ENCODE measurements around the gene CDC42BPB.
A peak's percentile ranks its signal among the peaks of the same experiment; 100 is the strongest.

CDC42BPB gene

GRCh38 chr14:102922490-102923200 lies 134.7 kb downstream of the CDC42BPB start, which contains the start of gene AMN:
TSS of gene AMN (plus strand) at chr14:102922663. CDS start at chr14:102922689, 26 bp downstream.
- no peak within 1 kb of the TSS for H3K9ac ChIP-seq (ENCODE audit: low read length)
- H3K4me1 ChIP-seq (ENCODE audit: control insufficient read depth, low read depth, low read length): peaks cover 10% of the 10 kb centered on the region
- no peak within 1 kb of the TSS for H3K27ac ChIP-seq (ENCODE audit: low read length)
- H3K36me3 ChIP-seq (ENCODE audit: control insufficient read depth, low read depth, low read length): no peaks in the 10 kb centered on the region
- H3K4me3 ChIP-seq (ENCODE audit: low read length): peak within 1 kb of the TSS; percentile 1
- peaks cover 66% of the 10 kb centered on the region for H3K27me3 ChIP-seq (ENCODE audit: control insufficient read depth, insufficient read depth, low read length)
- H3K9me3 ChIP-seq (ENCODE audit: control insufficient read depth, low read depth, low read length): no peaks in the 10 kb centered on the region

- peaks cover under 1% of the 10 kb centered on the region for H3K4me1 ChIP-seq (ENCODE audit: control insufficient read depth, low read depth, low read length)
- H3K27ac ChIP-seq (ENCODE audit: low read length): no peak overlapping the region
- no peaks in the 10 kb centered on the region for H3K9me3 ChIP-seq (ENCODE audit: control insufficient read depth, low read depth, low read length)
- peaks cover 49% of the 10 kb centered on the region for H3K27me3 ChIP-seq (ENCODE audit: control insufficient read depth, insufficient read depth, low read length)
- H3K36me3 ChIP-seq (ENCODE audit: control insufficient read depth, low read depth, low read length): no peaks in the 10 kb centered on the region
- no peak overlapping the region for H3K9ac ChIP-seq (ENCODE audit: low read length)
- H3K4me3 ChIP-seq (ENCODE audit: low read length): no peak overlapping the region
Observed at GRCh38 chr14:102920998-102921304, 136.4 kb downstream of the CDC42BPB start.

DNA sequence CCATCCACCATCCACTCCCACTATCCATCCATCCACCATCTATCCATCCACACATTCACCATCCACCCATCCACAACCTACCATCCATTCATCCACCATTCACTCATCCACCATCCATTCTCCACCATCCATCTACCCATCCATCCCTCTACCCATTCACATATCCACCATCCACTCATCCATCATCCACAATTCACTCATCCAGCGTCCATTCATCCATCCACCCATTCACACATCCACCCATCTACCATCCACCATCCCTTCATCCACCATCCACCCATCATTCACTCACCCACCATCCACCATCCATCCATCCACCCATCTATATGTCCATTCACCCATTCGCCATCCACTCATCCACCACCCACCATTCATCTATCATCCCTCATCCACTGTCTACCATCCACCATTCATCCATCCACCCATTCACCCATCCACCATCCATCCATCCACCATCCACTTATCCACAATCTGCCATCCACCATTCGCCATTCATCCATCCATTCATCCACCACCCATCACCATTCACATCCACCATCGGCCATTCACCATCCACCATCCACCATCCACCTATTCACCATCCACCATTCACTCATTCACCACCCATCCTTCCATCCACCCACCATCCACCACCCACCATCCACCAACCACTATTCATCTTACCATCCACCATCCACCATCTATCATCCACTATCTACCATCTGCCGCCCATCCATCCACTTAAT lies 136.9 kb downstream of the CDC42BPB start:
- H3K36me3 ChIP-seq (ENCODE audit: control insufficient read depth, low read depth, low read length): no peaks in the 10 kb centered on the region
- H3K27me3 ChIP-seq (ENCODE audit: control insufficient read depth, insufficient read depth, low read length): peaks cover 44% of the 10 kb centered on the region
- H3K9me3 ChIP-seq (ENCODE audit: control insufficient read depth, low read depth, low read length): no peaks in the 10 kb centered on the region
- H3K27ac ChIP-seq (ENCODE audit: low read length): no peak overlapping the region
- no peak overlapping the region for H3K4me3 ChIP-seq (ENCODE audit: low read length)
- H3K9ac ChIP-seq (ENCODE audit: low read length): no peak overlapping the region
- no peaks in the 10 kb centered on the region for H3K4me1 ChIP-seq (ENCODE audit: control insufficient read depth, low read depth, low read length)

DNA sequence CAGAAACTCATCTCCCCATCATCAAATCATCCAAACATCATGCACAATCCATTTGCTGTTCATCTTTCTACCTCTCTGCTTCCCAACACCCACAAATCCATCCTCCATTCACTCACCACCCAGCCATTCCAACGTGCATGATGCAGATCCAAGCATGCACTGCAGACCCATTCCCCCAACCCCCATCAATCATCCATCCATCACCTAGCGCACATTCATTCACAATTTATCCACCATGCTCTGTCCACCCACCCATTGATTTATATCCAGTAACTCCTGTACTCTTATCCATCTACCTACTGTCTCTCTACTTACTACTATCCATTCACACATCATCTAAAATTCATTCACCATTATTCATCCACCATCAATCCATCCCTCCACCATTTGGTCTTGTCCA lies 138.9 kb downstream of the CDC42BPB start:
- Histone ChIP-seq H3K9ac (ENCODE audit: low read length) (no peak overlapping the region), H3K36me3 (ENCODE audit: control insufficient read depth, low read depth, low read length) (no peaks in the 10 kb centered on the region), H3K27ac (ENCODE audit: low read length) (no peak overlapping the region), H3K27me3 (ENCODE audit: control insufficient read depth, insufficient read depth, low read length) (peaks cover 24% of the 10 kb centered on the region), H3K9me3 (ENCODE audit: control insufficient read depth, low read depth, low read length) (no peaks in the 10 kb centered on the region), H3K4me3 (ENCODE audit: low read length) (no peak overlapping the region), H3K4me1 (ENCODE audit: control insufficient read depth, low read depth, low read length) (no peaks in the 10 kb centered on the region)

DNA sequence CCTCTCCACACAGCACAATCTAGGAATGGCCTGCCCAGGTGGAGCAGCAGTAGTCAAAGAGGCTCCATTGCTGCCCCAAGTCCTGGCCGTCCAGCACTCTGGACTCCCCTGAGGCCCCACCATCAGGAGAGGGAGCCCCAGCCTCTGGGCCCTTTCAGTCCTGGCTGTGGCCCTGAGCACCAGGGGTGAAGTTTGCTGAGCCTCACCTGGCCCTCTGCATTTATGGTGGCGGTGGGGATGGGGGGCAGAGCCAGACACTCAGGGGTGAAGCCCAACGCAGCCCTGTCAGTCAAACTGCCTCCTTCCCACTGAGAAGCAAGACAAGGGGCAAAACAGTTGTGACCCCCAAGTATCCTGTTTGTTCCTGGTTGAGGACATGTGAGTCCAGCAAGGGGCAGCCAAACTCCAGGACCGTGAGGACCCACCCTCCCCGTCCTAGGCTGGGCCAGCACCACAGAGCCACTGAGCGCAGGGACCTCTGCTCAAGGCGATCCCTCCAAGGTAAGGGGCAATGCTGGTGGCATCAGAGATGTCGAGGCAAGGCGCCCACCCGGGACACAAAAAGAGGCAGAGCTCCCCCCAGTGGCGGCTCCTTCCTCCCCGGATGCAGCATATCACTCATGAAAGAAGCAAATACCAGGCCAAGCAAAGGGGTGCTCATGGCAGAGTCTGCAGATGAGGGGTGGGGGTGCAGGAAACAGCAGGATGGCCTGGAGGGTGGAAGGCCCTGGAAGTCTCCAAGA lies 139.7 kb downstream of the CDC42BPB start:
- Histone ChIP-seq H3K36me3 (ENCODE audit: control insufficient read depth, low read depth, low read length) (no peaks in the 10 kb centered on the region), H3K4me3 (ENCODE audit: low read length) (no peak overlapping the region), H3K9ac (ENCODE audit: low read length) (no peak overlapping the region), H3K4me1 (ENCODE audit: control insufficient read depth, low read depth, low read length) (no peaks in the 10 kb centered on the region), H3K9me3 (ENCODE audit: control insufficient read depth, low read depth, low read length) (no peaks in the 10 kb centered on the region), H3K27me3 (ENCODE audit: control insufficient read depth, insufficient read depth, low read length) (peaks cover 16% of the 10 kb centered on the region), H3K27ac (ENCODE audit: low read length) (no peak overlapping the region)

DNA sequence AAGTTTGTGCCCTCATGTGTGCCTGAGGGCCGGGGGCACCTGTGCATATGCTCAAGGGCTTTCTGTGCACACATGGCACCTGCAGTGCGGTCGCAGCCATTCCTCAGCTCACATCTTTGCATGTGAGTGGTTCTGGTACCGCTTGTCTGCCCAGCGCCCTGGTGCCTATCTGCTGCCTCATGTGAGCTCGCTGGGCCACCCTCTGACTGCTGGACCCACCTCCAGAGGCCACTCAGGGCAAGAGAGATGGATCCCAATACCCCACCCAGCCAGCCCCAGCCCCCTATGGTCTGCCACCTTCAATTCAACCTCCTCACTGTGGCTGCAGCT lies 140.3 kb downstream of the CDC42BPB start:
- Histone ChIP-seq H3K4me3 (ENCODE audit: low read length) (no peak overlapping the region), H3K4me1 (ENCODE audit: control insufficient read depth, low read depth, low read length) (no peaks in the 10 kb centered on the region), H3K36me3 (ENCODE audit: control insufficient read depth, low read depth, low read length) (no peaks in the 10 kb centered on the region), H3K9ac (ENCODE audit: low read length) (no peak overlapping the region), H3K27ac (ENCODE audit: low read length) (no peak overlapping the region), H3K9me3 (ENCODE audit: control insufficient read depth, low read depth, low read length) (no peaks in the 10 kb centered on the region), H3K27me3 (ENCODE audit: control insufficient read depth, insufficient read depth, low read length) (peaks cover 10% of the 10 kb centered on the region)

GRCh38 chr14:102916347-102917055 lies 140.8 kb downstream of the CDC42BPB start:
- no peak overlapping the region for H3K27ac ChIP-seq (ENCODE audit: low read length)

DNA sequence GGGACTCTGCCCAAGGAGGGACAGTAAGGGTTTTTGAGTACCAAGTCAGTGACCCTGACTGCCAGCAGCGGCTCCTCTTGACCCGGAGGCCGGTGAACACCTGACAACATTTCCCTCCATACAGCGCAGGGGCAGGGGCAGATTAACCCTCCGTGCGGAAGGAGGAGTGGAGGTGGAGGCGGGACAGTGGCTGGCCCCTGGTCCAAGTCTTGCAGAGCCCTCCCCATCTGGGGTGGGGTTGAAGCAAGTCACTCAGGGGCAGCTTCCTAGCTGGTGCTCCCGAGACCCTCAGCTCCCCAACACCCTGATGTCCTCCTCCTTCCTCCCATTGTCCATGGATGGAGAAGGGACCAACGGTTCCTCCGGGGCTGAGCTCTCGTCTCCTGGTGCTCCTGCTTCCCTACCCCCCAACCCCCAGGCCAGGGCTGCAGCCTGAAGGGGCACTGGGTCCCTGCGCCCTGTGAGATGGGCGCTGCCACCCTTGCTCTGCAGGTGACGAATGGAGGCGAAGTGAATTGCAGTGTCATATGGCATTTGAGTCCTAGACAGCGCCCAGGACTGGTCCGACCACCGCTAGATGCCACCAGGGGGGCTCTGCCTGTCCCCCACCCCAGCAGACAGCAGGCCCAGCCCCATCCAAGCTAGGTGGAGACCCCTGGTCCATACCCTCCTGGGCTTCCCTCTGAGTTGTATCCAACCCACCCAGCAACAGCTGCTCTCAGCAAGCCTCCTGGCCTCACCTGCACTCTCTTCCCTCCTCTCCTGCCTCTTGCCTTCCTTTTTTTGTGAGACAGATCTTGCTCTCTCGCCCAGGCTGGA lies 141.8 kb downstream of the CDC42BPB start:
- no peak overlapping the region for H3K27ac ChIP-seq (ENCODE audit: low read length)
- H3K4me1 ChIP-seq (ENCODE audit: control insufficient read depth, low read depth, low read length): no peaks in the 10 kb centered on the region
- H3K9ac ChIP-seq (ENCODE audit: low read length): no peak overlapping the region
- no peak overlapping the region for H3K4me3 ChIP-seq (ENCODE audit: low read length)
- no peaks in the 10 kb centered on the region for H3K27me3 ChIP-seq (ENCODE audit: control insufficient read depth, insufficient read depth, low read length)
- H3K9me3 ChIP-seq (ENCODE audit: control insufficient read depth, low read depth, low read length): no peaks in the 10 kb centered on the region
- H3K36me3 ChIP-seq (ENCODE audit: control insufficient read depth, low read depth, low read length): no peaks in the 10 kb centered on the region

More at GRCh38 chr14:102916347-102917055, 140.8 kb downstream of the CDC42BPB start:
- H3K27me3 ChIP-seq (ENCODE audit: control insufficient read depth, insufficient read depth, low read length): peaks cover 5% of the 10 kb centered on the region
- H3K9ac ChIP-seq (ENCODE audit: low read length): no peak overlapping the region
- H3K9me3 ChIP-seq (ENCODE audit: control insufficient read depth, low read depth, low read length): no peaks in the 10 kb centered on the region
- H3K4me1 ChIP-seq (ENCODE audit: control insufficient read depth, low read depth, low read length): no peaks in the 10 kb centered on the region
- no peaks in the 10 kb centered on the region for H3K36me3 ChIP-seq (ENCODE audit: control insufficient read depth, low read depth, low read length)
- no peak overlapping the region for H3K4me3 ChIP-seq (ENCODE audit: low read length)

DNA sequence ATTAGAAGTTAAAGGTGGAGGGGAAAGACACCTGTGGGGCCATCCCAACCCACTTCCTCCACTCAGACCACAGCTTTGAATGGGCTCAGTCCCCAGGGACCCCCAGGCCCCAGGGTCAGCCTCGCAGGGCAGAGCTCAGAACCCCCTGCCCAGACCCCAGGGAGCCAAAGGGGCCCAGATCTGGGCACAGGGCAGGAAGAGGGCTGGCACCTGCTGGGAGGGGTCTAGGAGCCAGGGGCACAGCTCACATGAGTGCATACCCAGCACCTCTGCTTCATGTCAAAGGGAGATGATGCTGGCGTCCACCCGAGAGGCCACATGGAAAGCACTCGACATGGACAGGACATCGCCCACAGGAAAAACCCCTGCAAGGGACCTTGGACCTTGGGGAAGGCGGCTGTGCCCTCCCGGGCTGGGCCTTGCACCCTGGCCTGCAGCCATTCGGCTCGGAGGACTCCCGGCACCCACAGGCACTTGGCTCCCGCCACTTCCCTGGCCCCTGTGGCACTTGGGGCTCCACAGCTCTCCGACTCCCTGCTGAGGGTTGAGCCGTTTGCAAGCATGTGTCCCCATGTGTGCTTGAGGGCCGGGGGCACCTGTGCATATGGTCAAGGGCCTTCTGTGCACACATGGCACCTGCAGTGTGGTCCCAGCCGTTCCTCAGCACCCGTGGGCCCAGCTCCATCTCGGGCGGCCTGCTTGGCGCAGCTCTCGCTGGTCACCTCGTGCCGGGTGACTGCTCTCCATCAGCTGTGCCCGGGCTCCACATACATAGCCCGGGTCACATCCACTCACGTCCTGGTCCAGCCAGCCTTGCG lies 142.7 kb downstream of the CDC42BPB start:
- Histone ChIP-seq H3K9me3 (ENCODE audit: control insufficient read depth, low read depth, low read length) (no peaks in the 10 kb centered on the region), H3K9ac (ENCODE audit: low read length) (no peak overlapping the region), H3K4me1 (ENCODE audit: control insufficient read depth, low read depth, low read length) (no peaks in the 10 kb centered on the region), H3K4me3 (ENCODE audit: low read length) (no peak overlapping the region), H3K27me3 (ENCODE audit: control insufficient read depth, insufficient read depth, low read length) (no peaks in the 10 kb centered on the region), H3K36me3 (ENCODE audit: control insufficient read depth, low read depth, low read length) (no peaks in the 10 kb centered on the region), H3K27ac (ENCODE audit: low read length) (no peak overlapping the region)

DNA sequence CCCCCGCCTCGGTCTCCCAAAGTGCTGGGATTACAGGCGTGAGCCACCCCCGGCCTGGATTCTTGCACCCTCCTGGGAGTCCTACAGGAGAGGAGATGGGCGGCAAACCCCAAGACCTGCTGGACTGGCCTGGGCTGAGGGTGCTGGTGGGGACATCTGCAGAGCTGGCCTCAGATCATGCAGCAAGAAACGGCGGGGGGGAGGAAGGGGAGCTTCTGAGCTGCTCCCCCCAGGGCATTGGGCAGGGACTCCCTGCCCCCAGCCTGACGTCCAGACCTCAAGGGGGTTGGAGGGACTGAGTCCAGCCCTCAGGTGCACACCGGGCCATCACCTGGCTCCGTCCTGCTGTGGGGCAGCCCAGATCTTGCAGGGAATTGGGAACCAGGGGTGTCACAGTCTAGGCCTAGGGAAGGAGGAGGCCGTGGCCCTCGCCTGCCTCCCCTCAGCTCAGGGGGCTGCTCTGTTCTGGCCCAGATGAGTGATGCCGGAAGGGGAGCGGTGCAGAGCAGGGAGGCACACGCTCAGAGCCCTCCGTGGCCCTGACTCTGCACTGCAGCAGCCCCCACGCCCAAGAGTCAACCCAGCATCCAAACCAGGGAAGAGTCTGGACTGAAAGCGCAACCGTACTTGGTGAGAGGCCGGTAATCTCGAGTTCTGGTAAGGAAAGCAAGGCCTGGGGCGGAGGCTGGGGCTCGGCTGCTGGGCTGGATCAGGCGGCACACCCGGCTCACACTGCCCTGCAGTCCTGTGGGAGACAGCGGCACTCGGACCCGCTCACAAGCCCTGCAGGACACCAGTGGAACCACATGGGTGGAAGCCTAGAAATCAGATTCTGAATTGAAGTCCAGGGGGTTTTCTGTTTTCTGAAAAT lies 143.8 kb downstream of the CDC42BPB start:
- H3K9me3 ChIP-seq (ENCODE audit: control insufficient read depth, low read depth, low read length): no peaks in the 10 kb centered on the region
- H3K27ac ChIP-seq (ENCODE audit: low read length): no peak overlapping the region
- H3K4me1 ChIP-seq (ENCODE audit: control insufficient read depth, low read depth, low read length): no peaks in the 10 kb centered on the region
- H3K36me3 ChIP-seq (ENCODE audit: control insufficient read depth, low read depth, low read length): no peaks in the 10 kb centered on the region
- no peaks in the 10 kb centered on the region for H3K27me3 ChIP-seq (ENCODE audit: control insufficient read depth, insufficient read depth, low read length)
- no peak overlapping the region for H3K4me3 ChIP-seq (ENCODE audit: low read length)
- no peak overlapping the region for H3K9ac ChIP-seq (ENCODE audit: low read length)
